HG03159 (cell line): ENCODE measurements around the gene LIG1.
A peak's percentile ranks its signal among the peaks of the same experiment; 100 is the strongest.
"Not testable (repeated sequence)": the region's sequence is repeated elsewhere in the genome, so short reads cannot be mapped to it uniquely, and the experiment has no call there.

Source experiments
- ATAC-seq: cut with Tn5 transposase; IDR thresholded peaks from one replicate; pipeline ENCODE4 v1.9.1; 2021; ENCODE audit warnings: mild to moderate bottlenecking, moderate library complexity; ENCODE audit not compliant: unreplicated experiment

The LIG1 gene

DNA sequence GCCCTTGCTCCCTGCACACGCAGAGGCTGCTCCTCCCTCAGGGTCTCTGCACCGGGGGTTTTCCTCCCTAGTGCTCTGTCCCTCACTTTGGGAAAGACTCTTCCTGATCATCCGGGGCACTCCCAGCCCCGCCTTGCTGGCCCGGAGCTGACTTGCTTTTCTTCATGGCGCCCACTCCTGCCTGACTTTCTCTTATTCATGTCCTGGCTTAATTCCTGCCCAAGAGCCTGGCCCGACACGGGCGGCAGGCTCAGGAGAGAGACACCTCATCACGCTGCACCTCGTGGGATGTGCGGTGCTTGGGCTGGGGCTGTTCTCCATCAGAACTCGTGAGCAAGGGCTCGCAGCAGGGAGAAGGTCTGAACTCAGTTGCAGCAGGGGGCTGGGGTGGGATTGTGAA, 47.7 kb downstream of the LIG1 start:
- ATAC-seq: no peak

GRCh38 chr19:48121909-48122371, 48.2 kb downstream of the LIG1 start:
- no peak for ATAC-seq

DNA sequence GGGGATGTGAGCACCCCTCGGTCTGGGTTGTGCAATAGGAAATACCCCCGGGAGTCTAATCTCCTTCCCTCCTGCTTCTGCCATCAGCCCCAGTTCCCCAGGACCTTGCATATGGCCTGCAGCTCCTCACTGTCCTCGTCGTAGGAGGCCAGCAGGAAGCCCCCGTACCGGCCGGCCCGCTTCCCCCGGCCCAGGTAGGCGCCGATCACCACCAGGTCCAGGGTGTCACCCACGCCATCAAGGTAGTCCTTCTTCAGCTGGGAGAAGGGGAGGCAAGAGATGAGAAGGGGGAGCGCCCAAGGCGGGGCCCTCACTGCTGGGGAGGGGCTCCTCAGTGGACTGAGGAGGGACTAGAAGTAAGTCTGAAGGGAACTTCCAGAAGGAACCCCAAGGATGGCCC, 49.1 kb downstream of the LIG1 start:
- ATAC-seq: no peak

GRCh38 chr19:48120505-48120904, 49.6 kb downstream of the LIG1 start:
- ATAC-seq: no peak

DNA sequence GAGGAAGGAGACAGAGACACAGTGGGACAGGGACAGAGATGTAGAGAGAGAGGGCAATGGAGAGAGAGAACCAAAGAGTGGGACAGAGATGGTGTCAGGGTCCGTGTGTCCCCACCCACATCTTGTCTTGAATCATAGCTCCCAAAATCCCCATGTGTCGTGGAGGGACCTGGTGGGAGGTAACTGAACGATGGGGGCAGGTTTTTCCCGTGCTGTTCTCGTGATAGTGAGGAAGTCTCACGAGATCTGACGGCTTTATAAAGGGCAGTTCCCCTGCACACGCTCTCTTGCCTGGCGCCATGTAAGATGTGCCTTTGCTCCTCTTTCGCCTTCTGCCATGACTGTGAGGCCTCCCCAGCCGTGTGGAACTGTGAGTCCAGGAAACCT, 52.0 kb downstream of the LIG1 start:
- no peak for ATAC-seq

- no peak for ATAC-seq
Observed at GRCh38 chr19:48117515-48118130, 52.5 kb downstream of the LIG1 start.

GRCh38 chr19:48113190-48113917, 56.8 kb downstream of the LIG1 start:
- ATAC-seq: no peak

GRCh38 chr19:48111280-48111679, 58.9 kb downstream of the LIG1 start:
- no peak for ATAC-seq

- ATAC-seq: peak; percentile 54
Observed at GRCh38 chr19:48110350-48110966, 59.7 kb downstream of the LIG1 start, which contains the start of gene PLA2G4C. Gene PLA2G4C, minus strand, starts transcription at chr19:48110817. Its CDS starts 4,288 bp downstream, at chr19:48106529.

DNA sequence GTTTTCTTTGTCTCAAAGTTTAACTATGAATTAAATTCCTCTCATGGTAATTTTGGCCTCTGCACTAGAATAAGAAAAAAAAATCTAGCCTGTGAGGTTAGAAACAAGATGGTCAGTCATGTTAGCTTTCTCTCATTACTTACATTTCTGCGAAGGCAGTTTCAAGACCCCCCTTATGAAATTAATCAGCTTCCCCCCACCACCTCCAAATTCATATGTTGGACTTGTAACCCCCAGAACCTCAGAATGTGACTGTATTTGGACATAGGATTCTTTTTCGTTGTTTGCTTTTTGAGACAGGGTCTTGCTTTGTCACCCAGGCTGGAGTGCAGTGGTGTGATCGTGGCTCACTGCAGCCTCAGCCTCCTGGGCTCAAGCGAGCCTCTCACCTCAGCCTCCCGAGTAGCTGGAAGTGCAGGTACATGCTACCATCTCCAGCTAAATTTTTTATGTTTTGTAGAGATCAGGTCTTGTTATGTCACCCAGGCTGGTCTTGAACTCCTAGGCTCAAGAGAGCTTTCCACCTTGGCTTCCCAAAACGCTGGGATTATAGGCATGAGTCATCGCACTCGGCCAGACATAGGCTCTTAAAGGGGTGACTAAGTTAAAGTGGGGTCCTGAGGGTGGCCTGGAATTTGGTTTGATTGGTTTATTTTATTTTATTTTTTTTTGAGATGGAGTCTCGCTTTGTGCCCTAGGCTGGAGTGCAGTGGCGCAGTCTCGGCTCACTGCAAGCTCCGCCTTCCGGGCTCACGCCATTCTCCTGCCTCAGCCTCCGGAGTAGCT, 61.0 kb downstream of the LIG1 start:
- no peak for ATAC-seq

DNA sequence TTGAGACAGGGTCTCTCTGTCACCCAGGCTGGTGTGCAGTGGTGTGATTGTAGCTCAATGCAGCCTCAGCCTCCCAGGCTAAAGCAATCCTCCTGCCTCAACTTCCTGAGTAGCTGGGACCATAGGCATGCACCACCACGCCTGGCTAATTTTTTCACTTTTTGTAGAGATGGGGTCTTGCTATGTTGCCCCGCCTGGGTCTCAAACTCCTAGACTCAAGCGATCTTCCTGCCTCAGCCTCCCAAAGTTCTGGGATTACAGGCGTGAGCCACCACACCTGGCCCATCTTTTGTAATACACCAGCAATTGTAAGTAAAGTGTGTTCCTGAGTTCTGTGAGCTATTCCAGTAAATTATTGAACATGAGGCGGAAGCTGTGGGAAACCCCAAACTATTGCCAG, 66.2 kb downstream of the LIG1 start:
- no peak for ATAC-seq

DNA sequence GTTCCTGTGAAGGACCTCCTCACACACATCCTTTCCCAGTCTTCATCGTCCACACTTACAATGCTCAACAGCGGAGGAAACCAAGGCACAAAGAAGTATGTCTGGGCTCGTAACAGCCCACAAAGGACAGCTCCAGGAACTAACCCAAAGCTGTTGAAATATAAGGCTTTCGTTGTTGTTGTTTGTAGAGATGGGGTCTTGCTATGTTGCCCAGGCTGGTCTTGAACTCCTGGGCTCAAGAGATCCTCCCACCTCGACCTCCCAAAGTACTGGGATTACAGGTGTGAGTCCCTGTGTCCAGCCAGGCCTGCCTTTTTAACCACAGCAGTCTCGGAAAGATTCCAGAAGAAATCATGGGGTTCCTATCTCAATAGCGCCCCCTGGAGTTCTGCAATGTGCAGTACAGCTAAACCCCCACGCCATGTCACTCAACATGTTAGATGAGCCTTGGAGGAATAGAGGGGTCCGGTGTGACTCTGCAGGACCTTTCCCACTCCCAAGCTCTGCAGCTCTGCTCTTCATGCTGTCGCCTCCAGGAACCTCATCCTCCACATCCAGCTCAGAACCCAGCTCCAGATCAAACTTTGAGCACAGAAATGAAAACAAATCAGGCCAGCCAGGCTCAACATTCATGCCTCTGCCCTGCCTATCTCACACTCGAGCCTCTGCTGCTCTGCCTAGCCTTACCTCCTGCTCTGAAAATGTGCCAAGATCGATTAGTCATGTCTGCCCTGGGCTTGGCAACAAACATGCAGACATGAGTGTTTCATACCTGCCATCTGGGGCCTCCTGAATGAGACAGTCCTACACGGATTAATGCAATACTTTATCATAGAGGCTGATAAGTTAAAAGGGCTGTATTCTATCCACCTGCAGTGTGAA, 67.0 kb downstream of the LIG1 start:
- ATAC-seq: no peak

DNA sequence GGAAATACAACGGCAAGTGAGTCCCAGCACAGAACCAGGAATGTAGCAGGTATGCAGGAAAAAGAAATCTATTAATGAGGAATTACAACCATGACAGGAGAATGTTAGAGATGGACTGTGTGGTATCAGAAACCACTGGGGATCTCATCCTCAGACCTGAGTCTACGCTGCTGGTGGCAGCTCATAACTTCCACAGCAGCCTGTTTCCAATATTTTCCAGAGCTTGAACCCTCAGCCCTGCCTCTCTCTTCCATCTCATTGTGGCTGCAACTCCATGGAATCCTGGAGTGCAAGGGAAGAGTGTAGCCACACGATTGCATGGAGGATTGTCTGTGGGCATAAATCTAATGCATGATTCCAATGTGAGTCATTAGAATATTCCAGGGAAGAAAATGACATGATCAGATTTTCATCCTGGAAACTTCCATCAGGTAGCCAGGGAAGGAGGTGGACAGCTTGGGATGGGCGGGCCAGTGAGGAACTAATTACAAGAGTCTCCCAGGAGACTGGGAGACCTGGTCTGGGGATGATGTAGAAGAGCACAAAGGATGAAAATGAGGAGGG, 74.5 kb downstream of the LIG1 start:
- ATAC-seq: no peak

- no peak for ATAC-seq
Observed at GRCh38 chr19:48094855-48095203, 75.3 kb downstream of the LIG1 start.

DNA sequence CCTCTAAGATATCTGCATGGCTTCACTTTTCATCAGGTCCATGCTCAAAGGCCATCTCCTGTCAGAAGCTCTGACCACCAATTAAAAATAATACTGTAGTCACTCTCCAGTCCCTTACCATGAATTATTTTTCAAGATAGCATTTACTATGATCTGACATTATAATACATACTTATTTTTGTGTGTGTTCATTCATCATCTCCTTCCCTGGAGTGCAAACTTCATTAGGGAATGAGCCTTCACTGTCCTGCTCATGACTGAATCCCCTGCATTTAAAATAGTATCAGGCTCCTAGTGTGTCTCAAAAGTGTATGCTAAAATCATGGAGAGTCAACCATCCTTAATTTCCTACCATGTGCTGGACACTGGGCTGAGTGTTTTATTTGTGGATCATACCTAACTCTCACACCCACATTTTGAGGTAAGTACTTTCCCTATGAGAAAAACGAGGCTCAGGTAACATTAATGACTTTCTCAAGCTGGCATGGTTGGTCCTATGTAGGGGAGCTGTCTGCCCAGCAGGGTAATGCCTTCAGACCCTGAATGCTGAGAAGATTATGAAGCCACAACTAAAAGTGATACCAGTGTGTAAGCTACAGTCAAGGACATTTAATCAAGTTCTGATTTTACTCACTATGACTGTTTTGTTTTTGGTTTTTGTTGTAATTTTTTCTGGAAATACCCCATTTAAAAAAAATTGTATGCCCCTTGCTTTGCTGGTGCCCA, 75.9 kb downstream of the LIG1 start:
- no peak for ATAC-seq

- ATAC-seq: not testable (repeated sequence)
Observed at GRCh38 chr19:48091111-48091718, 78.9 kb downstream of the LIG1 start.

DNA sequence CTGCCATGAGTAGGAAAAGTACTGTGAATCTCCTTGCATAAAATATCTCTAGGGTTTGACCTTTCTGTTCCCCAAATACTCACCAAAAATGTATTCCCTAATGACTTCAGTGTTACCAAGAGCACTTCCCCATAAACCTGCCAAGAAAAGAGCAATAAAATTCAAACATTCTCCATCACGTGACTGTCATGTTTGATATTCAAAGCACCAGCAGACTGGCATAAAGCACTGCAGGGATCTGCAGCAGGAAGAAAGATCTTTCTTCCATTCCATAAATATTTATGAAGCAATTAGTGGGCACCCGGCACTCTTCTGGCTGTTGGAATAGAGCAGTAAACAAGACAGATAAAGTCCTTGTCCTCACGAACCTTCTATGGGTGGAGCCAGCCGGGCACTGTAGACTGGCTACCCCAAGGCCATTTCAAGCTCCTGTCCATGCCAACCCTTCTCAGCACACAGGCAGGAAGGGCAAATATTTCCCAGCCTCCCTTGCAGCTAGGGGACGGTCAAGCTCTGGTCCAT, 79.8 kb downstream of the LIG1 start:
- no peak for ATAC-seq

GRCh38 chr19:48088991-48089390, 81.2 kb downstream of the LIG1 start:
- not testable (repeated sequence) for ATAC-seq
